Measurements from ENCODE around the gene FCRLA.
"Not testable (repeated sequence)": the region's sequence is repeated elsewhere in the genome, so short reads cannot be mapped to it uniquely, and the experiment has no call there.

The FCRLA gene

DNA sequence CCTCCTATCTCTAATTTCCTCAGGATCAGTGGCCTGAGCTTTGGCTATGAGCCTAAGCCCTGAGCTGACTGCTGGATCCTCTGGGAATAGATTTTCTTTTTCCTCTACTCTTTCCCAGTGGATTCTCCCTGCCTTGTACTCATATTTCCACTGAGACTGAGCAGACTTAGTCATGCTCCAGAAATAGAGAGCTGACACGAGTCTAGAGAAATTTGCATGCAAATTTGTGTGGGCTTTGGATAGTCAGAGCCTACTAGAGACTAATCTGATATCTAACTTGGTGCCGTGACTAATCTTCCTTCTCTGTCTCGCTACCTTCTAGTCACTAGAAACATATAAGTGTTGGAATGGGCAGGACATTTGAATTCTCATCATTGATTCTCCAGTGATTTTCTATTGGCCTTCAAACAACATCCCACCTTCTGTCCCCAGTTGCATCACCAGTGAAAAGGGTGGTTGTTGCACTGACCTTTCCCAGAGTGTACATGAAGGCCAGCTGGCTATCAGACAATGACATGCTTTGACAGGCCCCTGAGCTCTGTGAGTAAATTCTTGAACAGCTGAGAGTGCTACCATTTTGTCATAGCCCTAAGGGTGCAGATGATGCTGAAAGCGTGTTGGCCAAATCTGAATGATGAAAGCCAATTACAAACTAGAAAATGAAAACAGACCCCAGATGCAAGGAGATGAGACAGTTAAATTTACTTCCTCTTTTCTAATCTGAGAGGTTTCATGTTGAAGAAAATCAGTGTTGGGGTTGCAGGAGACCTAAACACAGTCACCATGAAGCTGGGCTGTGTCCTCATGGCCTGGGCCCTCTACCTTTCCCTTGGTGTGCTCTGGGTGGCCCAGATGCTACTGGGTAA lies at the start of gene FCRLA:
Gene FCRLA, plus strand, starts transcription at position 748 of the 866 bp plus-strand sequence. Its CDS starts 36 bp downstream, at position 784.
- DNase-seq (ENCODE audit: low read depth in 2 of 2), result no peak

GRCh38 chr1:161658524-161658923 lies 48.5 kb upstream of the FCRLA start:
- not testable (repeated sequence) for DNase-seq (ENCODE audit: low read depth in 2 of 2)

GRCh38 chr1:161661660-161662311 lies 45.2 kb upstream of the FCRLA start:
- DNase-seq (ENCODE audit: low read depth in 2 of 2), result not testable (repeated sequence)

DNA sequence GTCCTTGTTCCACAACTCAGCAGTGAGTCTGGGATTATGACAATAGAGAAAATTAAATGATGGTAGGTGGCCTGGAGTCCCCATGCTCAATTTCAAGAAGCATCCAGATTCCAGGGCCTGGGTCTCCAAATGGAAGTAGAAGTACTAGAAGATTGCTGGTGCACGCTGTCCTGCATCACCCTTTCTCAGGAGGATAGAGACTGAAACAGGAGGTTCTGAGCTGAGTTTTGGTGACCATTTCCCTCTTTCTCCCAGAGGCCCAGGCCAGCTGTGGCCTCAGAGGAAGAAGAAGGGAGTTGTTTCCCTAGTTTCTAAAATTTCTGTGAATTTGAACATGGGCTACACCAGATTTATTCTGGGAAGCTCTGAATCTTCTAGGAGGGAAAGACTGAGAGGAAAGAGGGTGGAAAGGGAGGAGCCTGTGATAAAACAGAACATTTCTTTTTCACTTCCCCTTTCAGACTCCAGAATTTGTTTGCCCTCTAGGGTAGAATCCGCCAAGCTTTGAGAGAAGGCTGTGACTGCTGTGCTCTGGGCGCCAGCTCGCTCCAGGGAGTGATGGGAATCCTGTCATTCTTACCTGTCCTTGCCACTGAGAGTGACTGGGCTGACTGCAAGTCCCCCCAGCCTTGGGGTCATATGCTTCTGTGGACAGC lies 44.2 kb upstream of the FCRLA start, which contains the start of gene FCGR2B:
Gene FCGR2B, plus strand, starts transcription at position 460 of the 656 bp plus-strand sequence. Its CDS starts 99 bp downstream, at position 559.
- DNase-seq (ENCODE audit: low read depth in 2 of 2), result not testable (repeated sequence)

- not testable (repeated sequence) for DNase-seq (ENCODE audit: low read depth in 2 of 2)
Observed at GRCh38 chr1:161663569-161663968, 43.5 kb upstream of the FCRLA start.

DNA sequence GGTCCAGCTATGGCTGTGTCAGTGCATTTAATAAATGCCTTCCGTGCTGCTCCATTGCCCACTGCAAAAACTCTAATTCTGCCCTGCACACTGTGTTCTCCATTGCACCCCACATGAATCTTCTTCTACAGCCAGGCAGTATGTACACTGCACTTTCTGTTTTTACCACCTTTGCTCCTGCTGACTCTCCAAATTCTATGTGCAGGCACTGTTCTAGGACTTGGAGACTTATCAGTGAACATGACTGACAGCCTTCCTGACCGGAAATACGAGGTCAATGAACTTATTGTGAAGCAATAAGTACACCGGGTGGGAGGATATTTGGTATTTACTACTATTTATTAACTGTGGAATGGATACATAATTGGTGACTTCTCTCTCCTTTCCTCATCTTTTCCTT lies 42.3 kb upstream of the FCRLA start:
- not testable (repeated sequence) for DNase-seq (ENCODE audit: low read depth in 2 of 2)

GRCh38 chr1:161671045-161672020 lies 35.7 kb upstream of the FCRLA start:
- not testable (repeated sequence) for DNase-seq (ENCODE audit: low read depth in 2 of 2)

- DNase-seq (ENCODE audit: low read depth in 2 of 2), result not testable (repeated sequence)
Observed at GRCh38 chr1:161673437-161673836, 33.6 kb upstream of the FCRLA start.

- not testable (repeated sequence) for DNase-seq (ENCODE audit: low read depth in 2 of 2)
Observed at GRCh38 chr1:161674447-161674846, 32.6 kb upstream of the FCRLA start.

- DNase-seq (ENCODE audit: low read depth in 2 of 2), result not testable (repeated sequence)
Observed at GRCh38 chr1:161674908-161675307, 32.1 kb upstream of the FCRLA start.

DNA sequence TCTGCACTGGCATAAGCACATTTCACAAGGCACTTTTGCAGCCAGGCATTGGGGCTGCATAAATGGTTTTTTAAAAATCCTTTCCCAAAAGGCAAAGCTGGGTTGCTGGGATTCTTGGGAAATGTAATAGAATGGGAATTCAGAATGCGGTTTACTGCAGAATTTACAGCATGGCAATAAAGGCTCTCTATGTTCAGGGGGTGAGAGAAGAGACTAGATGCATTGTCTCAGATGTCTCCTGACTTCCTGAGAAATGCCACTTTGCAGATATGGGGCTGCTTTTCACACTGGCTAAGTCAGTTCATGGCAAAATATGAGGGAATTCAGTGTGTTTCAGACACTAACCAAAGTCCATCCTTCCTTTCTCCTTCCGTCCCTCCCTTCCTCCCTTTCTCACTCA lies 30.6 kb upstream of the FCRLA start:
- DNase-seq (ENCODE audit: low read depth in 2 of 2), result no peak

GRCh38 chr1:161676958-161677689 lies 29.9 kb upstream of the FCRLA start:
- DNase-seq (ENCODE audit: low read depth in 2 of 2), result no peak

DNA sequence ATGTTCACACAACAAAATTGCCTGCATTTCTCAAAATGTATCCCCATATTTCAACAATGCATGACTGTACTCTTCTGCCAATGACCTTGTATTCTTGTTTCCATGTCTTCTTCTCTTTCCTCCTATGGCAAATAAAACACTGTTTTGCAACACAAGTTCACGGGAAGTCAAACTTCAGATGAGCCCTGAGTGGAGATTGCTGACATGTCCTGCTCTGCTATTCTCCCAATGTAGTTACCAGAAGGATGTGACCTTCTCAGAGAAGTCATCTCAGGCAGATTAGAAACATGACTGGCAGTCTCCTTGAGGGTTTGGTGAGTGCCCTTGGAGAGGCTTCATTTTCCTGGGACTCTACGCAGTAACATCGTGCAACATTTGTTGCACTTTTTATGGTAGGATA lies 28.5 kb upstream of the FCRLA start:
- DNase-seq (ENCODE audit: low read depth in 2 of 2), result no peak

GRCh38 chr1:161681879-161682278 lies 25.1 kb upstream of the FCRLA start:
- no peak for DNase-seq (ENCODE audit: low read depth in 2 of 2)

DNA sequence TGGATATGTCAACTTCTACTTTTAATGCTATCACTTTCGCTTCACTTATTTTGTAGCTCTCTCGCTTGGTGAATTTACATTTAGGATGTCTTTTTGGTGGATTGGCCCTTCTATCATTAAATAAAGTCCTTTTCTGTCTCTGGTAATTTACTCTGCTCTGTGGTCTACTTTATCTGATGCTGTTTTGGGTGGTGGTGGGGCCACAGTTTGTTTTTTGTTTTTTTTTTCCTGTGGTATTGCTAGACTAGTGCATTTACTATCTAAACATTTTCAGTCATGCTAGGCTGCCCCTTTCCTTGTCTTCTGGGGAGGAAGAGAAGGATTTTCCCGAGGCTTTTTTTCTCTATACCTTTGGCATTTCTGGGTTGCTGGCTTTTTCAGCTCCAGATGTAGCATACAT lies 18.1 kb upstream of the FCRLA start:
- no peak for DNase-seq (ENCODE audit: low read depth in 2 of 2)

DNA sequence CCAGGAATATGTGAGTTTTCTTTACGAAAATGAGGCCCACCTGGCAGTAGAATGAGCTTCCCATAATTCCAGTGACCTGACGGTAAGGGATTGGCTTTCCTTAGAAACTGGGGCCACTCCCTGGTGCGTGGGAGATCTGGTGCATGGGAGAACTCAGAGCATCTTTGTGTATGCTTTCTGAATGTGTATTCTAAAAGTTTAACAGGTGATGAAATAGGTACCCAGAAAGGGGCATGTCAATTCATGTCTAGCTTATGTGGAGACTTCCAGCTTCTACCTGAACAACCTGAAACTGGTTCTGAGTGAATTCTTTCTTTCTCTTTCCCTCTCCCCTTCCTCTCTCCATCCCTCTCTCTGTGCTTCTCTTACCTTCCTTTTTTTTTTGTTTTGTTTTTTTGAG lies 15.2 kb upstream of the FCRLA start:
- no peak for DNase-seq (ENCODE audit: low read depth in 2 of 2)

DNA sequence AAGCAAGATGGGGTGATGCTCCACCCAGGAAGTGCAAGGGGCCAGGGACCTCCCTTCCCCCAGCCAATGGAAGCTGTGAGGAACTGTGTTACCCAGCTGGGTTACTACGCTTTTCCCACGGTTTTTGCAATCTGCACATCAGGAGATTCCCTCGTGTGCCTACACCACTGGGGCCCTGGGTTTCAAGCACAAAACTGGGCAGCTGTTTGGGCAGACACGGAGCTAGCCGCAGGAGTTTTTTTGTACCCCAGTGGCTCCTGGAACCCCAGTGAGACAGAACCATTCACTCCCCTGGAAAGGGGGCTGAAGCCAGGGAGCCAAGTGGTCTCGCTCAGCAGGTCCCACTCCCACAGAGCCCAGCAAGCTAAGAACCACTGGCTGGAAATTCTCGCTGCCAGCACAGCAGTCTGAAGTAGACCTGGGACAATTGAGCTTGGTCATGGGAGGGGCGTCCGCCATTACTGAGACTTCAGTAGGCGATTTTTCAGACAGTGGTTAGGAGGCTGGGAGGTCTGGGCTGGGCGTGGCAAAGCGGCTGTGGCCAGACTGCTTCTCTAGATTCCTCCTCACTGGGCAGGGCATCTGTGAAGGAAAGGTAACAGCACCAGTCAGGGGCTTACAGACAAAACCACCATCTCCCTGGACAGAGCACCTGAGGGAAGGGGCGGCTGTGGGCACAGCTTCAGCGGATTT lies 13.9 kb upstream of the FCRLA start:
- not testable (repeated sequence) for DNase-seq (ENCODE audit: low read depth in 2 of 2)

DNA sequence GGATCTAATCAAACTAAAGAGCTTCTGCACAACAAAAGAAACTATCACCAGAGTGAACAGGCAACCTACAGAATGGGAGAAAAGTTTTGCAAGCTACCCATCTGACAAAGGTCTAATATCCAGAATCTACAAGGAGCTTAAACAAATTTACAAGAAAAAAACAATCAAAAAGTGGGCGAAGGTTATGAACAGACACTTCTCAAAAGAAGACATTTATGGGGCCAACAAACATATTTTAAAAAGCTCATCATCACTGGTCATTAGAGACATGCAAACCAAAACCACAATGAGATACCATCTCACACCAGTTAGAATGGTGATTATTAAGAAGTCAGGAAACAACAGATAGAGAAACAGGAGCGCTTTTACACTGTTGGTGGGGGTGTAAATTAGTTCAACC lies 8.7 kb upstream of the FCRLA start:
- DNase-seq (ENCODE audit: low read depth in 2 of 2), result not testable (repeated sequence)

GRCh38 chr1:161702250-161702649 lies 4.8 kb upstream of the FCRLA start:
- no peak for DNase-seq (ENCODE audit: low read depth in 2 of 2)

DNA sequence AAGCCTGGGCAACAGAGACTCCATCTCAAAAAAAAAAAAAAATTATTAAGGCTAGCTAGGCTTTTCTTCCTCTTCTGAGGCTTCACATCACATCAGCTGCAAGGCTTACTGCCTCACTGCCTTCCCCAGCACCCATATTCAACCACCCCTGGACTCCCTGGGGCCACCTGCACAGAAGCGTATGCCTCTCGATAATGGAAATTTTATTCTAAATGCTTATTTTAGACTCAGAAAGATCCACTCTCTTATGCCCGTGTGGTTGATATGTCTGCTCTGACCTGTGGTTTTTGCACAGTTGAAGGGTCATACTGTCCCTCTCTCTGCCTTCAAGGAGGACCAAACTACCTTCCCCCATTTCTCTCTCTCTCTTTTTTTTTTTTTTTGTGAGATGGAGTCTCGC lies 1.5 kb upstream of the FCRLA start:
- no peak for DNase-seq (ENCODE audit: low read depth in 2 of 2)

Measured in stimulated activated CD4-positive, alpha-beta T cell treated with anti-CD3 and anti-CD28 coated beads, Interleukin-4, amount 100 ng/mL, for 48 hours (primary cell).